ENCODE data around the gene YBEY.
"Not testable (repeated sequence)": the region's sequence is repeated elsewhere in the genome, so short reads cannot be mapped to it uniquely, and the experiment has no call there.

YBEY gene

DNA sequence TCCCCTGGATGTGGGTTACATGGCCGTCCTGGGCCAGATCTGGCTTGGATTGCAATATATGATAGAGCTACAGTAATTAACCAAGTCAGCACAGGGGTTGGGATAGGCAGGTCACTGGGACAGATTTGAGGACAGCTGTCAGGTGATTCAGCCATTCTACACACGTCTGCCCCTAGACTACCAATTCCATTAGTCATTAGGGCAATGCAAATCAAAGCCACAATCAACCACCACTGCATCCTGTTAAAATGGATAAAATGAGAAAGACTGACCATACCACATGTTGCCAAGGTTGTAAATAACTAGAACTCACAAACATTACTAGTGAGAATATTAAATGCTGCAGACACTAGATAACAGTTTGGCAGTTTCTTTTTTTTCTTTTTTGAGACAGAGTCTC is 21.5 kb downstream of the YBEY start:
- DNase-seq = peak; percentile 40

DNA sequence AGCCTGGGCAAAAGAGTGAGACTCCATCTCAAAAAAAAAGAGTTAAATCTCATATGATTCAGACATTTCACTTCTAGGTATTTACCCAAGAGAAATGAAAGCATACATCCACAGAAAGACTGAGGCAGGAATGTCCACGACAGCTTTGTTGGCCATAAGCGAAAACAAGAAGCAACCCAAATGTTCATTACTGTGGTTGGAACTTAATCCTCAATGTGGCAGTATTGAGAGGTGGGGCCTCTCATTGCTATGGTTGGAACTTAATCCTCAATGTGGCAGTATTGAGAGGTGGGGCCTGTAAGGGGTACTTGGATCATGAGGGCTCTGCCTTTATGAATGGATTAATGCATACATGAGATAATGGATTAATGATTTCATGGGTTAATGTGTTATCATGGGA is 22.3 kb downstream of the YBEY start:
- no peak for DNase-seq

GRCh38 chr21:46310260-46310659 is 24.1 kb downstream of the YBEY start:
- DNase-seq = not testable (repeated sequence)

- no peak for DNase-seq
Measured at GRCh38 chr21:46311568-46311967, 25.4 kb downstream of the YBEY start.

- DNase-seq = no peak
Measured at GRCh38 chr21:46312949-46313348, 26.8 kb downstream of the YBEY start.

GRCh38 chr21:46314441-46315020 is 28.4 kb downstream of the YBEY start:
- no peak for DNase-seq

DNA sequence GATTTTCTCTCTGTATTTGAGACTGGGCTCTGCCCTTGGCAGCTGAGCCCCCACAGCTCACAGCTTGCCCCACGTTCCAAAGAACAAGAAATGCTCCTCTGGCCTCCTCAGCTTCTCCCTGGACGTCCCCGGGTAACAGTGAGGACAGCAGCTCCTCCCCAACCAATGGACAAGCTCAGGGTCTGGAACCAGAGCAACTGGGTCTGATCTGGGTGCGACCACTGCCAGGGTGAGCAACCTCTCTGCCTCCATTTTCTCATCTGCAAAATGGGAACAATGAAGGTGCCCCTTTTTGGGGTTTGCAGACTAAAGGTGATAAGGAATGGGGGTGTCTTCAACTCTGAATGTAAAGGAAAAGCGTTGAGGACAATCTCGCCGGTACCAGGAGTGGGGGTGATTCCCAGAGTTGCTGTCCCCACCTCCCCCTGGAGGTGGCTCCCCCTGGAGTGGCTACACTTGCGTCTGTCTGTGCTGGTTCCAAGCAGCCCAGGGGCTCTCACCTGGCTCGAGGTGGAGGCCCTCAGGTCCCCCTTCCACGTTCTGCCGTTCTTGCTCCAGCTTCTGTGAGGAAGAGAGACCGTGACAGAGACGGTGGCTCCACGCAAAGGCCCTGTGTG is 30.7 kb downstream of the YBEY start:
- DNase-seq = no peak

DNA sequence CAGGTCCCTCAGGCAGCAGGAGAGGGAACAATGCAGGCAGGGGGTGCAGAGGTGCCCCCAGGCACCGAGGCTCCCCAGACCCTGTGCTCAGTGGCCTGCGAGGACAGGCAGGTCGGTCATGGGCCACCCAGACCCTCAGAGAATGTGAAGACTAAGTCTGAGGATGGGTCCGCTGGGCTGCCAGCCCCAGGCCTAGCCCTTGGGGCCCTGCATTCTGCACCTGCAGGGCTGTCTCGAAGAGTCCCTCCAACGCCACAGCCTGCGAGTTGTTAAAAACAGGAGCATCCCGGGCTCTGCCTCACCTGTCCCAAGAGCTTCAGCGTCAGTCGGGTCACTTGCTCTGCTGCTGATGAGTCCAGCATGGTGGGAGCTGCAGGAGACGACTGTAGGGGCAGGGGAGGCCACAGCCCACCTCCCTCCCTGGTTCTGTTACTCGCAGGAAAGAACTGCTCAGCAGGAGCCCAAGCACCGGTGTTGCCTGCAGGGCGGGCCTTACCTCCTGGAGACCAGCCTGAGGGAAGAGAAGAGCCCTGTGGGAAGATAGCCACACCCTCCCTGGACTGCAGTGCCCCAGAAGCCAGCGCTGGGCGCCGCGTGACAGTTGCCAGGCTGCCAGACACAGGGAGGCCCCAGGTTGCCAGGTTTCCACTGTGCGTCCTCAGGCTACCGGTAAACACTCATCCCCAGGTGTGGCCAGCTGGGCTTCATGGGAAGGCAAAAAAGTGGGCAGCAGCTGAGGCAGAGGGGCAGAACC is 31.7 kb downstream of the YBEY start:
- no peak for DNase-seq

DNA sequence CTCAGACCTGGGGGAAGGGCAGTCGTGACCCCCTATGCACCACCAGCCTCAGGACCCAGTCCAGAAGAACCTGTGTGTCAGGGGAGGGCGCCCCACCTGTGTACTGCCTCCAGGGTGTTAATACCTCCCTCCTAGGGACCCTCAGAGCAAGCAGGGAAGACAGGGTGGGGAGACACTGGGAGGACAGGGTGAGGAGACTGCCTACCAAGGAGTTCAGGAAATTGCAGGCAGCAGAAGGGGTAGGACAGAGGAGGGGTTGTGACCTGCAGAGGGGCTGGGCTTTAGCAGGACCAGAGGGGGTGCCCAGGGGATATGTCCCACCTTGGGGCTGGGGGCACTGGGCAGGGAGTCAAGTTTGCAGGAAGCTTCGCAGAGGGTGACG is 32.3 kb downstream of the YBEY start:
- DNase-seq = no peak

DNA sequence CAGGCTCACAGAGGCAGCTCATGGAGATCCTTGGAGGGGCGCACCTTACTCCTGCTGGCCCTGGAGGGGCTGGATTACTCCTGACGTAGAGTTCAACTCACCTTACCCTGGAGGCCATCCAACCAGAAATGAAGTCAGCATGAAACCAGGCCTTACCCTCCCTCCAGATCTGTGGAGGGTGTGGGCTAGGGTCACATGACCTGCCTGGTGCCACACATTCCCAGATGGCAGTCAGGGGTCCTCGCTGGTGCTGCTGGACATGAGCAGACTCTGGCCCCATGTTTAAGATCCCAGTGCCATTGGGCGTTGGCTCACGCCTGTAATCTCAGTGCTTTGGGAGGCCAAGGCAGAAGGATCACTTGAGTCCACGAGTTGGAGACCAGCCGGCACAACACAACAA is 33.0 kb downstream of the YBEY start:
- DNase-seq = no peak

GRCh38 chr21:46320331-46320801 is 34.2 kb downstream of the YBEY start:
- no peak for DNase-seq

GRCh38 chr21:46322351-46323226 is 36.4 kb downstream of the YBEY start:
- no peak for DNase-seq

GRCh38 chr21:46323227-46323709 is 37.1 kb downstream of the YBEY start:
- DNase-seq = no peak

DNA sequence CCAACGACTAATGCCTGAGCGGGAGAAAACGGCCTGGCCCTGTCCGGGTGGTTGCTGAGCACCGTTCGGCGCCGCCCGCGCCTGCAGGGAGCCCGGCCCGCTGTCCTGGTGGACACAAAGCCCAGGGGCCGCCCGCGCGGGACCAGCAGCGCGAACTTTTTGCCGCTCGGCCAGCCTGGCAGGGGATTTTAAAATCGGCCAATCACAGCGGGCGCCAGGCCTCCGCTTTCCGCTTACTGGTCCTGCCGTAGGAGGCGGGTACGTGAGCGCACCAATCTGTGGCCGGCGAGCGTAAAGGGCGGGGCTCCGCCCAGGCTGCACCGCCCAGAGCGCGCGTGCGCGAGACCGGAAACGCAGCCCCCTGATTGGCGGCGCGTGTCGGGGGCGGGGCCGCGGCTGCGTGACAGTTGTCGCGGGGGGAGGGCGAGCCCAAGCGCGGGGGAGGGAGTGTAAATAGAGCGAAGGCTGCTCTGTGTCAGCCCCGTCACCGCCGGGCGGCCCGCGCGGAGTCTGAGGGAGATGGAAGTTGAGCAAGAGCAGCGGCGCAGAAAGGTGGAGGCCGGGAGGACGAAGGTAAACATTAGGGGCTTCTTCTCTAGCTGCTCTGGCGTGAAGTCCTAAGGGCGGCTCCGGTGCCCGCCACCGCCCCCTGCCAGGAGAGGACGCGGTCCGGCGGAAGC is 37.7 kb downstream of the YBEY start, which contains the start of the genes C21orf58 and PCNT:
C21orf58 (minus strand) TSS at position 161 of the 680 bp plus-strand sequence. CDS start 1,132 bp downstream, outside the sequence.
PCNT (plus strand) TSS at position 447 of the 680 bp plus-strand sequence; CDS start at position 520, 73 bp downstream.
- DNase-seq = peak; percentile 95

- DNase-seq = peak; percentile 36
Measured at GRCh38 chr21:46324390-46325072, 38.4 kb downstream of the YBEY start.

- peak; percentile 15 for DNase-seq
Measured at GRCh38 chr21:46325073-46325912, 39.2 kb downstream of the YBEY start.

DNA sequence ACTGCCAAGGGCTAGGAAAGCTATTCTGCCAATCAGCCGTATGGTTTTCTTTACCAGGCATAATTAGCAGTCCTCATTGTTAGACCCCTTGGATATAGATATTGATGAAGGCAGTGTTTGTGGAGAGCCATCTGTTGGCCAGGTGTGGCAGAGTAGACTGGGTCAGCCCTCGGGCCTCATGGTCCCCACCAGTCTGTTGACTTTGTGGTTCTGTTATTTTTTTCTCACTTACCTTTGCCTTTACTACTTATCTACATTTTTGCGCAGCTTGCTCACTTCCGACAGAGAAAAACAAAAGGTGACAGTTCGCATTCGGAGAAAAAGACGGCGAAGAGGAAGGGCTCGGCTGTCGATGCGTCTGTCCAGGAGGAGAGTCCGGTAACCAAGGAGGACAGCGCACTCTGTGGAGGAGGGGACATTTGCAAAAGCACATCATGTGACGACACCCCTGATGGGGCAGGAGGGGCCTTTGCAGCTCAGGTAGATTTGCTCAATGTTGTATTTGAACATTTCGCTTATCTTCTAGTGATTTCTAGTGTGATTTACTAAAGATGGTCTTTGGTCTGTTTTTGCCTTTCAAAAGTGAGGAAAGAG is 40.1 kb downstream of the YBEY start:
- no peak for DNase-seq

DNA sequence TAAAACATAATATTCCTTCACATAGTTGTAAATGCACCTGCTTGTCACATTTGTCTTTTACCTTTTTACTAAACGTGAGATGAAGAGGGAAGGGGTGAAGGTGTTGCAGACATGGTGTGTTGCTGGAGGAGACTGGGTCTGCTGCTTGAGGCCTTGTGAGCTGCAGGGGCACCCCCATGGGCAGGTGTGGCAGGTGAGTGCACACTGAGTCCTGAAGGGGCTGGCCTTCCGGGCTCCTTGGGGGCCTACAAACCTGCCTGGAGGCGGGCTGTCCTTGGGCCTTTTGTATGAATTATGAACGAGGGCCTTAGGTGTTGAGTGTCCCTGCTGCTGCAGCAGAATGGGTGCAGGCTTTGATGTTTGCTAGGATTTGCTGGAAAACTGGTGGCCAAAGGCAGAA is 41.6 kb downstream of the YBEY start:
- DNase-seq = no peak

DNA sequence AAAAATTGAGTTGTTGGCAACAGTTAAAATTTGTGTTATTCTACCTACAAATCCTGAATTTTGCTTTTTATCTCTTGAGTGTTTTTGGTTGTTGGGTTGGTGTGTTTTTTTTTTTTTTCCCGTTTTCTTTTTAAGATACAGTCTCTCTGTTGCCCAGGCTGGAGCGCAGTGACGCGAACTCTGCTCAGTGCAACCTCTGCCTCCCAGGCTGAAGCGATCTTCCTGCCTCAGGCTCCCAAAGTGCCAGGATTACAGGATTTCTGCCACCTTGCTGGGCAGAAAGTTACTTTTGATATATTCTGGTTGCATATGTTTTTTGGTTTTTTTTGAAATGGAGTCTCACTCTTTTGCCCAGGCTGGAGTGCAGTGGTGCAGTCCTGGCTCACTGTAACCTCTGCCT is 42.0 kb downstream of the YBEY start:
- DNase-seq = no peak

DNA sequence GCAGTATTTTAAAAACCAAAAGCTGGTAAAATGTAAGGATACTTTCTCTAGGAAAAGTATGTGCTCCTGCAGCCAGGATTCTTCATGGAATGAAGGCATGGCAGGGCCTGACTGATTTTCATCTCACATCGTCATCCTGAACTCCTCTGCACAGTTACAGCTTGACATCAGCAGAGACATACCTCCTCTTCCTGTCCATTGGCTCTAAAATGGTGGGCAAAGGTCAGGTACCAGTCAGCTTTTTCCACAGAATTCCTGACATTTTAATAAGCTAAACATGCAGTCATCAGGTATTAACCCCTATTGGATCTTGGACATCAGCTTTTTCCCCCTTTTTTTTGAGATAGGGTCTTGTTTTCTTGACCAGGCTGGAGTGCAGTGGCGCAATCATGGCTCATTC is 43.7 kb downstream of the YBEY start:
- no peak for DNase-seq
